ENCODE results near the gene RBBP4.

DNA sequence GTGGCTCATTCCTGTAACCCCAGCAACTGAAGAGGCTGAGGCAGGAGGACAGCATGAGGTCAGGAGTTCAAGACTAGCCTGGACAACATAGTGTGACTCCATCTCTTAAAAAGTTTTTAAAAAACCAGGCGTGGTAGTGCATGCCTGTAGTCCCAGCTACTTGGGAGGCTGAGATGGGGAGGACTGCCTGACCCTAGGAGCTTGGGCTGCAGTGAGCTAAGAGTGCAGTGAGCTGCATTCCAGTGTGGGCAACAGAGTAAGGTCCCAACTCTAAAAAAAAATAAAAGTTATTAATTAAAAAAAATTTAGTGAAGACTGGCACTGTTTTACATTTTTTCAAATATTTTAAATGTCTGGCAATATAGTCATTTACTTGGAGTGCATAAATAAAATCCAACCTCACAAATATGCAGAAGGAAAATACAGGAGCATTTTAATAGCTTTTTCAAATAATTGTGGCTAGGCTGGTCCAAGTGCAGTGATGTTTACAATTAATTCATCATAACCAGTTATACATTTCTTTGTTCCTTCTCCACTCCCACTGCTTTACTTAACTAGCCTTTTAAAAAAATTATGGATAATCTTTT, 11.4 kb upstream of the RBBP4 start:
- no peak for TF ChIP-seq EZH2 (IDR thresholded peaks at IDR 0.05; ENCODE audit: borderline replicate concordance, insufficient read depth, low read depth, low read length, poor library complexity, severe bottlenecking)
- TF ChIP-seq, protein P1, sequence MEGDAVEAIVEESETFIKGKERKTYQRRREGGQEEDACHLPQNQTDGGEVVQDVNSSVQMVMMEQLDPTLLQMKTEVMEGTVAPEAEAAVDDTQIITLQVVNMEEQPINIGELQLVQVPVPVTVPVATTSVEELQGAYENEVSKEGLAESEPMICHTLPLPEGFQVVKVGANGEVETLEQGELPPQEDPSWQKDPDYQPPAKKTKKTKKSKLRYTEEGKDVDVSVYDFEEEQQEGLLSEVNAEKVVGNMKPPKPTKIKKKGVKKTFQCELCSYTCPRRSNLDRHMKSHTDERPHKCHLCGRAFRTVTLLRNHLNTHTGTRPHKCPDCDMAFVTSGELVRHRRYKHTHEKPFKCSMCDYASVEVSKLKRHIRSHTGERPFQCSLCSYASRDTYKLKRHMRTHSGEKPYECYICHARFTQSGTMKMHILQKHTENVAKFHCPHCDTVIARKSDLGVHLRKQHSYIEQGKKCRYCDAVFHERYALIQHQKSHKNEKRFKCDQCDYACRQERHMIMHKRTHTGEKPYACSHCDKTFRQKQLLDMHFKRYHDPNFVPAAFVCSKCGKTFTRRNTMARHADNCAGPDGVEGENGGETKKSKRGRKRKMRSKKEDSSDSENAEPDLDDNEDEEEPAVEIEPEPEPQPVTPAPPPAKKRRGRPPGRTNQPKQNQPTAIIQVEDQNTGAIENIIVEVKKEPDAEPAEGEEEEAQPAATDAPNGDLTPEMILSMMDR (IDR thresholded peaks at IDR 0.05) = no peak

All from B cell (primary cell).